Stimulated activated naive CD8-positive, alpha-beta T cell treated with anti-CD3 and anti-CD28 coated beads, Interleukin-15, Interleukin-2, amounts not matched to agents 100 ng/mL and 50 ng/mL, for 24 hours (primary cell): Measurements from ENCODE around the gene TEDC2.

Experiments used
- H3K27ac Mint-ChIP-seq: one replicate; pipeline ENCODE4 v1.8.0; 2021; ENCODE audit warnings: mild to moderate bottlenecking, mixed read lengths
- H3K27me3 Mint-ChIP-seq: one replicate; pipeline ENCODE4 v1.8.0; 2021; ENCODE audit warnings: mixed read lengths
- H3K36me3 Mint-ChIP-seq: one replicate; pipeline ENCODE4 v1.8.0; 2021; ENCODE audit warnings: low read depth, mixed read lengths
- H3K4me1 Mint-ChIP-seq: one replicate; pipeline ENCODE4 v1.8.0; 2021; ENCODE audit warnings: low read depth, mixed read lengths
- H3K4me3 Mint-ChIP-seq: one replicate; pipeline ENCODE4 v1.8.0; 2021; ENCODE audit warnings: mild to moderate bottlenecking, mixed read lengths
- H3K9me3 Mint-ChIP-seq: one replicate; pipeline ENCODE4 v1.8.0; 2021; ENCODE audit warnings: mixed read lengths

TEDC2 gene

GRCh38 chr16:2498531-2499253, 38.8 kb downstream of the TEDC2 start:
- Mint-ChIP-seq H3K27me3 (no peaks in the 10 kb centered on the region), H3K9me3 (no peaks in the 10 kb centered on the region), H3K4me1 (no peaks in the 10 kb centered on the region), H3K36me3 (peaks cover 8% of the 10 kb centered on the region), H3K4me3 (no peak overlapping the region), H3K27ac (no peak overlapping the region)

DNA sequence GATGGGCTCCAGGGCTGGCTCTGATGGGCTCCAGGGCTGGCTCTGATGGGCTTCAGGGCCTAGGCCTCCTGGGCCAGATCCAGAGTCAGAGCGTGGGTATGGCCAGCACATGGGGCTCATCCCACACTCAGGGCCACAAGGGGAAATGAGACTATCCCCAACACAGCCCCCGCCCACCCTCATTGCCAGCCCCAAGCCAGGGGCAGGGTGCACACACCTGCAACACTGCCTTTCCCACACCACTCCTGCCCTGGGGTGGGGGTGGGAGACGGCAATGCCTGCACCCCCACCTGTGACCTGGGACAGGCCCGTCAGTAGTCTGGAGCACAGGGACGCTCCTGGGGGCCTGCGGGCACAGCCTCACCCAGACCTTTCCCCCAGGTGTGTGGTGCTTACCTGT, 39.5 kb downstream of the TEDC2 start:
- Mint-ChIP-seq H3K27ac (no peak overlapping the region), H3K27me3 (no peaks in the 10 kb centered on the region), H3K9me3 (no peaks in the 10 kb centered on the region), H3K4me3 (no peak overlapping the region), H3K4me1 (no peaks in the 10 kb centered on the region), H3K36me3 (peaks cover 8% of the 10 kb centered on the region)

DNA sequence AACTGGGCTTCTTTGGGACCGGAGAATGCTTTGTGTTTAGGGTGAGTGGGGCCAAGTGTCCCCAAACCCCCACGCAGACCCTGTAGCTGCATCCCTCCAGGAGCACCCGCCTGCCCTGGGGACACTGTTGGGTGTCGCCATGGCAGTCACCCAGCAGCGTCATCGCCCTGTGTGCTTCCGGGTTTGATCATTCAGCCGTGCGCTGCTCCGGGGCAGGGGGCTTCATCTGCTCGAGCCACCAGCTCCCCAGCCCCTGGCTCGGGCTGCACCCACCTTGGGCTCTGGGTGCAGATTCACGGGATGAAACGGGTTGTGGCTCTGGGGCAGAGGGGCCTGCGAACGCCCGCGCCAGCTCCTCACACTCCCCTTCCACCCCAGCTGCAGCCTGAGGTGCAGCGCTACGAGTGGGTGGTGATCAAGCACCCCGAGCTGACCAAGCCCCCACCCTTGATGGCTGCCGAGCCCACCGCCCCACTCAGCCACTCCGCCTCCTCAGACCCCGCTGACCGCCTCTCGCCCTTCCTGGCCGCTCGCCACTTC, 40.1 kb downstream of the TEDC2 start:
- H3K27ac Mint-ChIP-seq = no peak overlapping the region
- H3K36me3 Mint-ChIP-seq = peaks cover 8% of the 10 kb centered on the region
- H3K9me3 Mint-ChIP-seq = no peaks in the 10 kb centered on the region
- H3K27me3 Mint-ChIP-seq = no peaks in the 10 kb centered on the region
- H3K4me1 Mint-ChIP-seq = no peaks in the 10 kb centered on the region
- H3K4me3 Mint-ChIP-seq = no peak overlapping the region

DNA sequence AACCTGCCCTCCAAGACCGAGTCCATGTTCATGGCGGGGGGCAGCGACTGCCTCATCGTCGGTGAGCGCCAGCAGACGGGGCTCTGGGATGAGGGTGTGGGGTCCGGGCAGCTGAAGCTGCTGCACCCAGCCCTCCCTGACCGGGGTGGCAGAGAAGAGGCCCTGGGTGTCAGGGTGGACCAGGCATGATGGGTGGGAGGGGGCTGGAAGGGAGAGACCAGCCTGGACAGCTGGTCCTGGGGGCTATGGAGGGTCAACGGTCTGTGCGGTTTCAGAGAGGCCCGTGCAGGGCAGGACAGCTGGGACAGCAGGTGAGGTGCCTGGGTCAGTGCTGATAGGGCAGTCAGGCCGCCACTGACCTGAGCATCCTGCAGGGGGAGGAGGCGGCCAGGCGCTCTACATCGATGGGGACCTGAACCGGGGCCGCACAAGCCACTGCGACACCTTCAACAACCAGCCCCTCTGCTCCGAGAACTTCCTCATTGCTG, 40.6 kb downstream of the TEDC2 start:
- Mint-ChIP-seq H3K27me3 (no peaks in the 10 kb centered on the region), H3K9me3 (no peaks in the 10 kb centered on the region), H3K4me3 (no peak overlapping the region), H3K4me1 (no peaks in the 10 kb centered on the region), H3K27ac (no peak overlapping the region), H3K36me3 (peaks cover 8% of the 10 kb centered on the region)

GRCh38 chr16:2500918-2501750, 41.2 kb downstream of the TEDC2 start:
- Mint-ChIP-seq H3K9me3 (no peaks in the 10 kb centered on the region), H3K27me3 (no peaks in the 10 kb centered on the region), H3K36me3 (peaks cover 8% of the 10 kb centered on the region), H3K4me3 (no peak overlapping the region), H3K4me1 (no peaks in the 10 kb centered on the region), H3K27ac (no peak overlapping the region)

- no peaks in the 10 kb centered on the region for H3K27me3 Mint-ChIP-seq
- no peaks in the 10 kb centered on the region for H3K9me3 Mint-ChIP-seq
- no peak overlapping the region for H3K27ac Mint-ChIP-seq
- no peak overlapping the region for H3K4me3 Mint-ChIP-seq
- H3K36me3 Mint-ChIP-seq = peaks cover 8% of the 10 kb centered on the region
- H3K4me1 Mint-ChIP-seq = peaks cover 4% of the 10 kb centered on the region
Measured at GRCh38 chr16:2501946-2502895, 42.3 kb downstream of the TEDC2 start.

GRCh38 chr16:2505695-2506094, 45.8 kb downstream of the TEDC2 start:
- Mint-ChIP-seq H3K27me3 (no peaks in the 10 kb centered on the region), H3K27ac (no peak overlapping the region), H3K4me3 (no peak overlapping the region), H3K9me3 (no peaks in the 10 kb centered on the region), H3K4me1 (peaks cover 23% of the 10 kb centered on the region), H3K36me3 (no peaks in the 10 kb centered on the region)

DNA sequence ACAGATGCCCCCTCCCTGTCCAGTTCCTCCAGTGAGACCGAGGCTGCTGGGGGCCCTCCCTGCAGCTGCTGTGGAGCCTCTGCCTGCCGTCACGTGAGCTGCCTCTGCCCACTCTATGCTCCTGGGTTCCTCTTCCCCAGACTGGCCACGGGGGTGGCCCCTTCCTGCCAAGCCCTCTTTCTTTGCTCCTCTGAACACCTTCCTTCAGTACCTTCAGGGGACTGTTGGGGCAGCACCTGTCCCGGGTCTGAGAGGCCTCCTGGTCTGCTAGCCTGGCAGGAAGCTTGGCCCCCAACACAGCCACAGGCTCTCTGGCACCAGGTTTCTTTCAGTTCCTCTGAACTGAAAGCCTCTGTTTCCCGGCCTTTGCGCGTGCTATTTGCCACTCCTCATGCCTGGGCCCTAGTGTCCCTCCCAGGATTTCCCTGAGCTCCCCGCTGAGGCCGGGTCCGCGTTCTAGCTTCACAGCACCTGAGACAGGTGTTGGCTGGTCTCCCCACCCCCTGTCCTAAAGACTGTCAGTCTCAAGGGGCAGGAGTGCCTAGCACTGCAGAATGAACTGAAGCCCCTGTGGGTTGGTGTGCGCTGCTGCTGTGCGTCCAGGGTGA, 47.2 kb downstream of the TEDC2 start:
- Mint-ChIP-seq H3K36me3 (no peaks in the 10 kb centered on the region), H3K4me3 (no peak overlapping the region), H3K9me3 (no peaks in the 10 kb centered on the region), H3K4me1 (peaks cover 24% of the 10 kb centered on the region), H3K27me3 (no peaks in the 10 kb centered on the region), H3K27ac (peak overlapping the region; percentile 31)

DNA sequence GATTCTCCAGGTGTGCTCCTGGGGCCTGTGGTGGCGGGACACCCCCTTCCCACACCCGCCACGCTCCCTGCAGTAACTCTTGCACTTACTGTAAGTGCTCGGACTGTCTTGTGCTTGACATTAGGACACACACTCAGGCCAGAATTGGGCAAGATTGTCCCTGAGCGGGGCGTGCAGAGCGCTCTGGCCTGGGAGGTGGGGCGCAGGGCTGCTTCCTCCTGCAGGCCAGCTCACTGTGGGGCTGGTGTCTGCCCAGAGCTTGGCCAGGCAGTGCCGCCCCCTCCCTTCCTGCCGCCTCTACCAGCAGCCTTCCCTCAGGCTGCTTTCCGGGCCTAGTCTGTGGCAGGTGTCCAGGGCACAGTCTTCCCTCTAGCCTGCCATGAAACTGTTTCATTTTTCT, 47.8 kb downstream of the TEDC2 start:
- H3K27ac Mint-ChIP-seq = no peak overlapping the region
- H3K4me1 Mint-ChIP-seq = peaks cover 29% of the 10 kb centered on the region
- no peaks in the 10 kb centered on the region for H3K36me3 Mint-ChIP-seq
- no peaks in the 10 kb centered on the region for H3K9me3 Mint-ChIP-seq
- H3K27me3 Mint-ChIP-seq = no peaks in the 10 kb centered on the region
- H3K4me3 Mint-ChIP-seq = no peak overlapping the region

GRCh38 chr16:2508722-2509400, 49.0 kb downstream of the TEDC2 start:
- Mint-ChIP-seq H3K27ac (no peak overlapping the region), H3K27me3 (no peaks in the 10 kb centered on the region), H3K4me3 (no peak overlapping the region), H3K4me1 (peaks cover 37% of the 10 kb centered on the region), H3K36me3 (no peaks in the 10 kb centered on the region), H3K9me3 (no peaks in the 10 kb centered on the region)

DNA sequence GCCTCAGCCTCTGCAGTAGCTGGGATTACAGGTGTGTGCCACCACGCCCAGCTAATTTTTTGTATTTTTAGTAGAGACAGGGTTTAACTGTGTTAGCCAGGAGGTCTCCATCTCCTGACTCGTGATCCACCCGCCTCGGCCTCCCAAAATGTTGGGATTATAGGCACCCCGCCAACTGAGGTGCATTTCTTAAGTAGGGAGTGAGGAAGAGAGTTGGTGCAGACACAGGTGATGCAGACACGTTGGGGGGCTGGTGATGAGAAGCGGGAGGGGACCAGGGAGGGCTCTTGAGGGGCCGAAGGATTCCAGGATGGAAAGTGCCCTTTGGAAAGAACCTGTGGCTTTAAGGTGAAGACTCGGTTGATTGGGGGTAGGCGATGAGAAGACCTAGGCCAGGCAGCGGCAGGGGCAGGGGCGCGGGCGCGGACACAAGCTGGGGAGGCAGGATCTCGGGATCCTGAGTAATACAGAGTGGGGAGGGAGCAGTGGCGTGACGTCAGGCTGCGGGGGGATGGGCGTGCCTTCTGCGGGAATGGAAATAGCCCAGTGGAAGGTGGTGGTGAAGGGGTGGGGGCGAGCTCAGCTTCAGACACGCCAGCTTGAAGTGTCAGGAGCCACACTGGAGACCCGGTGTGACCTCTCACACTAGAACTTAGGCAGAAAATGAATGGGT, 51.4 kb downstream of the TEDC2 start:
- H3K36me3 Mint-ChIP-seq = no peaks in the 10 kb centered on the region
- no peak overlapping the region for H3K27ac Mint-ChIP-seq
- no peaks in the 10 kb centered on the region for H3K9me3 Mint-ChIP-seq
- H3K4me1 Mint-ChIP-seq = peaks cover 50% of the 10 kb centered on the region
- no peak overlapping the region for H3K4me3 Mint-ChIP-seq
- no peaks in the 10 kb centered on the region for H3K27me3 Mint-ChIP-seq

DNA sequence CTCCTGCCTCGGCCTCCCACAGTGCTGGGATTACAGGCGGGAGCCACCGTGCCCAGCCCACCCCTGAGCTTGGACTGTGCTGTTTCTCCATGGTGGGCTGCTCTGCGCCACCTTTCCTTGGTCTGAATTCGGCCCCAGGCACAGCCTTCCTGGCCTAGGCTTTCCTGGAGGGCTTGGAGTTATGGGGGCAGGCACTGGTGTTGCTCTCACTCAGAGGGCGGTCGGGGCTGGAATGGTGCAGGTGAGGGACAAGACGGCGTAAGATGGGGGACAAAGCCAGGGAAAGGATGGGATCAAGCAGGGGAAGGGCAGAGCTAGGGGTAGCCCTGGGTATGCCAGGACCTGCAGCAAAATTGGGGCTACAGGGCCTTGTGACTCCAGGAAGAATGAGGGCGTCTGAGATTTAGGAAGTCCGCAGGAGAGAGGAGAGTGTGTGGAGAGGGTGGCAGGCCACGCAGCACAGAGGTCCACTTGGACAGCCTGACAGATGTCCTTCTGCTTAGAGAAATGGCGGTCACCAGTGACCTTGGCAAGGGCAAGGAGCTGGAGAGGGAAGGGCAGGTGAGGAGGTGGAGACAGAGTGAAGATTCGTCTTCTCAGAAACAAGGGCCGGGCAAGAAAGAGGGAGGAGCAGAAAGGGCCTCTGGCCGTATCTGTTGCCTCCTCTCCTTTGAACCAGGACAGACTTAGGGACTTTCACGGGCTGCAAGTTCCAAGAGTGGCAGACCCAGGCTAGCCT, 52.3 kb downstream of the TEDC2 start:
- Mint-ChIP-seq H3K4me3 (no peak overlapping the region), H3K9me3 (no peaks in the 10 kb centered on the region), H3K4me1 (peaks cover 56% of the 10 kb centered on the region), H3K27me3 (no peaks in the 10 kb centered on the region), H3K36me3 (no peaks in the 10 kb centered on the region), H3K27ac (peak overlapping the region; percentile 71)
